CD4-positive, alpha-beta T cell treated with Interleukin-4 for 1 hour (primary cell): ENCODE data around the gene PLEKHG4.

Experiments
- DNase-seq, 2 donors: peaks; one replicate each; pipeline ENCODE4 v3.0.0-alpha.2; 2020 to 2022

The PLEKHG4 gene, protein sequence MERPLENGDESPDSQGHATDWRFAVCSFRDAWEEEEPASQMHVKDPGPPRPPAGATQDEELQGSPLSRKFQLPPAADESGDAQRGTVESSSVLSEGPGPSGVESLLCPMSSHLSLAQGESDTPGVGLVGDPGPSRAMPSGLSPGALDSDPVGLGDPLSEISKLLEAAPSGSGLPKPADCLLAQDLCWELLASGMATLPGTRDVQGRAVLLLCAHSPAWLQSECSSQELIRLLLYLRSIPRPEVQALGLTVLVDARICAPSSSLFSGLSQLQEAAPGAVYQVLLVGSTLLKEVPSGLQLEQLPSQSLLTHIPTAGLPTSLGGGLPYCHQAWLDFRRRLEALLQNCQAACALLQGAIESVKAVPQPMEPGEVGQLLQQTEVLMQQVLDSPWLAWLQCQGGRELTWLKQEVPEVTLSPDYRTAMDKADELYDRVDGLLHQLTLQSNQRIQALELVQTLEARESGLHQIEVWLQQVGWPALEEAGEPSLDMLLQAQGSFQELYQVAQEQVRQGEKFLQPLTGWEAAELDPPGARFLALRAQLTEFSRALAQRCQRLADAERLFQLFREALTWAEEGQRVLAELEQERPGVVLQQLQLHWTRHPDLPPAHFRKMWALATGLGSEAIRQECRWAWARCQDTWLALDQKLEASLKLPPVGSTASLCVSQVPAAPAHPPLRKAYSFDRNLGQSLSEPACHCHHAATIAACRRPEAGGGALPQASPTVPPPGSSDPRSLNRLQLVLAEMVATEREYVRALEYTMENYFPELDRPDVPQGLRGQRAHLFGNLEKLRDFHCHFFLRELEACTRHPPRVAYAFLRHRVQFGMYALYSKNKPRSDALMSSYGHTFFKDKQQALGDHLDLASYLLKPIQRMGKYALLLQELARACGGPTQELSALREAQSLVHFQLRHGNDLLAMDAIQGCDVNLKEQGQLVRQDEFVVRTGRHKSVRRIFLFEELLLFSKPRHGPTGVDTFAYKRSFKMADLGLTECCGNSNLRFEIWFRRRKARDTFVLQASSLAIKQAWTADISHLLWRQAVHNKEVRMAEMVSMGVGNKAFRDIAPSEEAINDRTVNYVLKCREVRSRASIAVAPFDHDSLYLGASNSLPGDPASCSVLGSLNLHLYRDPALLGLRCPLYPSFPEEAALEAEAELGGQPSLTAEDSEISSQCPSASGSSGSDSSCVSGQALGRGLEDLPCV

DNA sequence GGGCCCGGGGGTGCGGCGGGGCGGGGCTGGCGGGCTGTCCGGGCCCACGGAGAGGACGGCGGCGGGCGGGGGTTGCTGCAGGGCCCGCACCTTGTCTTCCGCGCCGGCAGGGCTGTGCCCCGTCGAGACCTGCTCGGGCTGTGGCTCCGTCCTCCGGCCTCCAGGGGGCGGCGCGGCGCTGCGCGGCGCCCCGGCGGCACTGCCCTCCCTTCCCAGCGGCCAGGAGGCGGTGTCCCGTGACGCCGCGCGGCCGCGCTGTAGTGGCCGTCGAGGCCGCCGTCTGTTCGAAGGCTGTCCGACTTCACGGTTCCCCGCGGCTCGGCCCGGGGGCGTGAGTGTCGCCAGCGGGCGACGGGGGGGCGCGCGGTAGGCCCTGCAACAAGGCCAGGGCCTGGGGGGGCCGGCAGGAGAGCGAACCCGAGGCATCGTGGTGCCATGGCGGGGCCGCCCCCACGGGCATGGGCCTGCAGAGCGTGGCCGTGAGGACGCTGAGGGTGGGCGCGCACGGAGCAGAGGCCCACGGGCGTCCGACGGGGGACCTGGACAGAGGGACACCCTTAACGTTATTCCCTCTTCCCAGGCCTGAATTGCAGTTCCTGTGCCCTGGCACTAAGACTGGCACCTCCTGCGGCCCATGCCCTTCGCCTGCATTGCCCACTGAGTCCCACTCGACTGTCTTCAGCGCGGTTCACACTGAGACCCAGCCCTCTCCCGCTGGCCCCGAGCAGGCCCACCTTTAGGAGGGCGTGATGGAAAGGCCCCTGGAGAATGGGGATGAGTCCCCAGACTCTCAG is at the start of gene PLEKHG4:
Gene PLEKHG4 (plus strand): TSS at position 237 of the 794 bp plus-strand sequence. CDS start 513 bp downstream, at position 750.
- peak; percentile 84 to 86 for DNase-seq

DNA sequence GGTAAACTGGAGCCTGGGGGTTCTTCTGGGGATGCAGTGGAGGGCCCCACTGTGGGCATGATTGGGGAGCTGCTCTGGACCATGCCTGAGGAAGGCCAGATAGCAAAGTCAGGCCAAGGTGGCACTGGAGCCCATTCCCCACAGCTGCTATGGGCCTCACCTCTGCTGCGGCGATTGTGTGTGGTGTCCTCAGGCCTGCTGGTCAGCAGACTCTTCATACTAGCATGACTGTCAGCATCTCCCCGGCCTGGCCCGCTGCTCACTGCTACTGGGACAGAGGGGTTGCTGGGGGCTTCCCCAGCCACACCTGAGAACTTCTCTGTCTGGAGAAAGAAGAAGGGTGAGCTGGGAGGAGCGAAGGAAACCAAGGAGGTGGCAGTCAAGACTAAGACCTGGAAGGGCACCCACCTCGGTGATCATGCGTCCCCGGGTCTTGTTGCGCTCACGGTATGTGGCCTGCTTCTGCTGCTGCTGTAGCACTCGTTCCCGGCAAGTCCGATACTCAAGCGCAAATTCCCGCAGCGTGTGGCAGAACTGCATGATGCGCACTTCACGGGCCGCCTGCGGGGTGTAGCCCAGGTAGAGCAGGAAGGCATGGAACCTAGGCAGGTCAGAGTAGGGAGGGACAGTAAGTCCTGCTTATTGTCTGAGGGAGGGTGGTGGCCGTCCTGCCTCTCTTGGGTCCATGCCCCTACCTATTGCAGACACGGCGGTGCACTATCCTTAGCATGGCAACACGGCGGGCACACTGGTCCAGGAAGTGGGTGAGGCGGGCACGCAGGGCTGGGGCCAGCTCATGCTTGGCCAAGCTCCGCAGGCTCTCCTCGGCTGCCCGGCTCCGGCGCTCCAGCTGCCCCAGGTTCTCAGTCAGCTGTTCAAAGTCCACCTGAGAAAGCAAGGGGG is 49.2 kb upstream of the PLEKHG4 start:
- DNase-seq, result no peak

DNA sequence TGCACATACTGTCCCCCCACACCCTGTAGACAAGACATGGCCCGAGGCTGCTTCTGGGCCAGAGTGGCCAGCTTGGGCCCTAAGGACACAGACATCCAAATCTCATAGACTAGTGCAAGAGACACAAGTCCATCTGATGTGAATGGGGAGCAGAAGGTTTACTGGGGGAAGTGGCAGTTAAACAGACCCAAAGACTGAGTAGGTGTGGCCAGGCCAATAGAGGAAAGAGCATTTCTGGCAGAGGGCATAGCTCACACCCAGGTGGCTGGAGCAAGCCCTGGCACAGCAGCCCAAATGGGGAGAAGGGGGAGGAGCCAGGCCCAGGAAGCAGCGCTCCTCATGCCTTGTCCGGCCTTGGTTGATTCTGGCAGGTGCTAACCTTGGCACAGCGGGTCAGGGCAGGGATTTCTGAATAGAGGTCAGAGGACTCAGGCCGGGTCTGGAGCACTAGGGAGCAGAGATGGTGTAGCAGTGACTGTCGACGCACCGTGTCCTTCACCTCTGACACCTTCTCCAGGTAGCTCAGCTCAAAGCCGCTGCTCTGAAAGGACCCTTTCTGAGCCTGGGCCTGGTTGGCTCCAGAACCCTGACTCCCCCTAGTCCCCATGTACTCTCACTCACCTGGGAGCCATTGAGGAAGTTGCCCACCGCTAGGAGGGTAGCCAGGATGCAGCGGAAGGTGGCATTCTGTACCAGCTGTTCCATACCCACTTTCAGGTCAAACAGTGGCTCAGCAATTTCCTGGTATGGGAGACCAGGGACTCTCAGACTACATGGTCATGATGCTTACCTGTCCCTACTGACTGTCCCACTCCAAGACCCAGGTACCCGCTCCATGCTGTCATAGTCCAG is 48.3 kb upstream of the PLEKHG4 start:
- no peak for DNase-seq

DNA sequence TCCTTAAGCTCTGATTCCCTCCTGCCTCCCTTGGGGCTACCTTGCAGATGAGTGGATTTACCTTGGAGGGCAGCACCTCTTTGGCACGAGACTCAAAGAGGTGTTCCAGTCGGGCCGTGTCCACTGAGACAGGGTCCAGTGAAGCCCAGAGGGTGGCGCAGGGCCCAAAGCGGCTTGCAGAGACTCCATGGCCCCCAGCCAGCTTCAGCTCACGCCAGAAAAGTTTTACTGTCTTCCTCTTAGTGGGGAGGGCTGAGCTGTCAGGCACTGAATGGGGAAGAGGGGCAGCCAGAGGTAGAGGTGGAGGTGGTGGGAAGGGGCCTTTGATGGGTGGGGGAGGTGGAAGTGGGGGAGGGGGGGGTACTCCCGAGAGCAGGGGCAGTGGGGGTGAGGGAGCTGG is 45.7 kb upstream of the PLEKHG4 start:
- no peak for DNase-seq

DNA sequence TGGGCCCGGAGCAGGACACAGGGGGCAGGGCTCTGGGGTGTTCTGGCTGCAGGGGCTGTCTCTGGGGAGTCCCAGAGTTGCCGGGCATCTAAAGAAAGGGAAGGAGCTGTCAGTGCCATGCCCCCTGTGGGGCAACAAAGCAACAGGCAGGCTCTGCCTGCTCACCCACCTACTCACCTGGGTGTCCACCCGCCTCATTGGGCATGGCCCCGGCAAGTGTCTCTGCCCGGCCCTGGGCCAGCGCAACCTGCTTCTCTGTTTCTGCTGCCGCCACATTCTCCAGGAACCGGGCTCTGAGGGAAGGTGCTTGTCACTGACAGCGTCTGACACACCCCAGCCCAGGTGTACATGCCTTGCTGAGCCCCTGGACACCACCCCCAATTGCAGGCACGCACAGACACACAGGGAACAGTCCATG is 45.1 kb upstream of the PLEKHG4 start:
- DNase-seq, result no peak

DNA sequence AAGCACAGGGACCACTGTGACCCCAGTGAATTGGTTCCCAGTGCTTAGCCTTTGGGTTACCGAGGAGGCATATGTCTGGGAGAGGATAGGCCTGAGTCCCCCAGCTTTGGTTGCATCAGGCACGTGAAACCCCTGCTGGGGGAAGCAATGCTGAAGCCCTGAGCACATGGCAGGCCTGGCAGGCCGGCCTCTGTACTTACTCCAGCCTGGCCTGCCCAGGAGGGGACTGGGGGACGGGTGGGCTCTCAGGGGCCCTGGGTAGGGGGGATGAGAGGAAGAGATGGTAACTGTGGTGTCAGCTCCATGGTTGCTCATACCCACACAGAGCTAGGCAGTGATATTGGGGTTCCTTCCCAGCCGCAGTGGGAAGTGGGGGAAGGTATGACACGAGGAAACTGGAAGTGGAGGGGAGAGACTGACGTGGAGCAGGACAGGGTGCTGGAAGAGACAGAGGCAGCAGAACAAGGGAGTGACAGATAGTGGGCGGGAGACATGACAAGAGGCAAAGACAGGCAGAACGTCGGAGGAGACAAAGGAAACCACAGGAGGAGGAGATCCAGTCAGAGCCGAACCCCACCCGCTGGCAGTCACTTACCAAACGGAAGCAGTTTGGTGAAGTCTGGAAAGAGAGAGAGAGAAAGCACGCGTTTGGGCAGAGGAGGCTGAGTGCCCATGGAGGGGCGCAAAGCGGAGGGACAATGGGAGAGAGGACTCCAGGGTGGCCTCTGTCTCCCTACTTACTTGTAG is 43.3 kb upstream of the PLEKHG4 start:
- DNase-seq, result peak; percentile 30 to 78

DNA sequence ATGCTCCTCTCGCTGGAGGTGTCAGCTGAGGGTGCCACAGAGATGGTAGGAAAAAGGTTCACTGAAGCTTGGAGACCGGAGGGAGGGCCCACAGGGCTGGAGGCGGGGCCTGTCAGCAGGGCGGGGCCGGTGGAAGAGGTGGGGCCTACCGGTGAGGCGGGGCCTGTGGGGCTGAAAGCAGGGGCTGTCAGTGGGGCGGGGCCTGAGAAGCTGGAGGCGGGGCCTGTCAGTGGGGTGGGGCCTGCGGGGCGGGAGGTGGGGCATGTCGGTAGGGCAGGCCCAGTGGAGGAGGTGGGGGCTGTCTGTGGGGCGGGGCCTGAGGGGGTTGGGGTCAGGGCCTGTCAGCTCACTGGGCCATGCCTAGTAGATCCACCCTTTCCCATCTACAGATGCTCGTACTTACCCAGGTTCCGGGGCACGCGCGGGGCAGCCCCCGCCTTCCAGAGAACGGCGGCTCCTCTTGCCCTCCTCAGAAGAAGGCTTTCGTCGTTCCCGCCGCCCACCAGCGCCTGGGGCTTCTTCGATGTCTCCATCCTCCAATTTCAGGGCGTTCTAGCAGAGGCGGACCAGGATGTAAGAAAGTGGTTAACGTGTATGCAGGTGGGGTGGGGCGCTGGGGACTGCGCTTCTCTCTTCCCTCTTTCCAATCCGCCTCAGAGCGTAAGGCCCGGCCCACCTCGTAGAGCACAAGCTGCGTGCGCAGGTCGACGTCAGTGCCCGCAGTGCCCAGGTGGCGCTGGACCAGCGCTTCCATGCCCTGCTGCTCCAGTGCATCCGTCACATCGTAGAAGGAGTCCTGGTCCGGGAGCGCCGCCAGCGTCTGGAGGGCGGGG is 42.6 kb upstream of the PLEKHG4 start:
- peak; percentile 70 to 87 for DNase-seq

DNA sequence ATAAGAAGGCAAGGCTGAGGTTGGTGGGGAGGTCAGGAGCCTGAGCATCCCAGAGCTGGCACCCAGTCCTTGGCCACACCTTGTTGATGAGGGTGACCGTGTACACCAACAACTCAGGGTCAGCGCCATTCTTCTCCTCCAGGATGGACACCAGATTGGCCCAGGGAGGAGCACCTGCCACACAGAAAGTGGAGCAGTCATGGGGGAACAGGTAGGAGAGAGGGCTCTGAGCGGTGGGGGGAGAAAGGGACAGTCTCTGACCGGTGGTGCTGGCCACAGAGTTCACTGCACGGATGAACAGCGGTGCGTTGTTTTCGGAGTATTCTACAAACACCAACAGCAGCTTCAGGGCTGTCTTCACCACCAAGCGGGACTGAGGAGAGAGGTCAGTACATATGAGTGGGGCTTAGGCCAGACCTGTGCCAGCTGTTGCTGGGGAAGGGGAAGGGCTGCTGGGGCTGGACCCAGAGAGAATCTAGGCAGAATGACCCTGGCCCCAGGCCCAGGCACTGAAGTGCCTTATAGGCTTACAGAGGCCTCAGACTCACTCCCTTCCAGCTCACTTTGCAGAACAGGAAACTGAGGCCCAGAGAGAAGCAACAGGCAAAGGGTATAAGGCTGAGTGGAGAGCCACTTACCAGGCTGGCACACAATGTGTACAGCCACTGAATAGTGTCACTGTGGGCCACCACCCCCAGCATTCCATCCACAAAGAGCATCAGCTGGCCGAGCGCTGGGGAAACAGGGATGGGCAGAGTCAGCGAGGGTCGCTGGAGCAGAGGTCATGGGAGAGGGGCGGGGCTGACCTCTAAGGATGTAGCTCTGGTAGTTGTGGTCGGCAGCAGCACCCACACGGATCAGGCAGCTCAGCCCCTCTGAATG is 41.7 kb upstream of the PLEKHG4 start:
- no peak for DNase-seq

DNA sequence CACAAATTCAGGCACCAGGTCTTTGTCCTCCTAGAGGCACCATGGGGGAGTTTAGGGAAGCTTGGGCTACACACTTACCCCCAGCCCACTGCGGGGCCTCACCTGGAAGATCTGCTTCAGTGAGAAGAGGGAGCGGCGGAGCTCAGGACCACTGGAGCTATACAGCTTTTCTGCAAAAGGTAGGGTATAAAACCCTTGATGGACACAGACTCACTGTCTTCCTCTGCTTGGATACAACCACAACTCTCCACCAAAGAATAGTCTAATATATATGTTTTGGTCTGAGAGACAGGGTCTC is 41.1 kb upstream of the PLEKHG4 start:
- DNase-seq, result no peak

DNA sequence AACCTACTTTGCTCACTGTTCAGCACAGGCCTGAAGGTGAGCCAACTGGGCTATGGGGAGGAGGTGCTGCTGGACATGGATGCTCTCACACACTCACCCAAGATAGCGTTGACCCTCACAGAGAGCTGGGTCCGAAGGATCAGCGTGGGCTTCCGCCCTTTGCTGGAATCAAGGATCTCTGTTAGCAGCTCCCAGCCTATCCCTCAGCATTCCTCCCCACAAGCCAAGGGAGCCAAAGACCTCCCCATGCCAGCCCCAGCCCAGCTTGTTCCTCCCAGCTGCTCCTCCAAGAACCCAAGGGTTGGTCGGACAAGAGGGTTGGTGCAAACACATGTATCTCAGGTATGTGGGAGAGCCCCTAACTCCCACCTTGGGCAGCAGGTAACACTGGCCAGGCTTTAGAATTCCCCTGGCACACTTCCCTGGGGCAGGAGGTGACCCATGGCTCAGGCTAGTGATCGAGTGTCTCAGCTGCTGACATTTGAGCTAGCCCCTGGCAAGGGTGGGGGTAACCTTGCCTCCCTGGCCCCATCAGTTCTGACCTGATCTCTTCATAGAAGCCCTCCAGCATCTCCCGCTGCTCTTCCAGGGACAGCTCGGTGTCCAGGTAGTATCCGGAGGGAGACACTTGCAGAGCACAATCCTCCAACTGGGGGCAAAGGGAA is 40.4 kb upstream of the PLEKHG4 start:
- no peak for DNase-seq

DNA sequence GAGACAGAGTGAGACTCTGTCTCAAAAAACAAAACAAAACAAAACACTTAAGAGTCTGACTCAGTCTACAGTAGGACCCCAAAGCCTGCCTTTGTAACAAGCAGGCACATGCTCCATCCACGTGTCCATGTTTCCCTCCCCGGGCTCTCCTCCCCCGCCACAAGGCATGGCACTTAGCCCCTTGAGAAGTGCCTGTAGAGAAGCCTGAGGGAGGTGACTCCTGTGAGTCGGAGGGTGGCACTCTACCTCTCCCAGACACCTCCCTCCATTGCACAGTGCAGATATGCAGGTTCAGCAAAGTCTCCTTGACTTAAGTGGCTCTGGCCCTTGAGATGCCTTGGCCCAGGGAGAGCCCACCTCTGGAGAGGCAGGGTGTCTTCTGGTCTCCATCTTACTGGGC is 38.8 kb upstream of the PLEKHG4 start:
- DNase-seq, result no peak

DNA sequence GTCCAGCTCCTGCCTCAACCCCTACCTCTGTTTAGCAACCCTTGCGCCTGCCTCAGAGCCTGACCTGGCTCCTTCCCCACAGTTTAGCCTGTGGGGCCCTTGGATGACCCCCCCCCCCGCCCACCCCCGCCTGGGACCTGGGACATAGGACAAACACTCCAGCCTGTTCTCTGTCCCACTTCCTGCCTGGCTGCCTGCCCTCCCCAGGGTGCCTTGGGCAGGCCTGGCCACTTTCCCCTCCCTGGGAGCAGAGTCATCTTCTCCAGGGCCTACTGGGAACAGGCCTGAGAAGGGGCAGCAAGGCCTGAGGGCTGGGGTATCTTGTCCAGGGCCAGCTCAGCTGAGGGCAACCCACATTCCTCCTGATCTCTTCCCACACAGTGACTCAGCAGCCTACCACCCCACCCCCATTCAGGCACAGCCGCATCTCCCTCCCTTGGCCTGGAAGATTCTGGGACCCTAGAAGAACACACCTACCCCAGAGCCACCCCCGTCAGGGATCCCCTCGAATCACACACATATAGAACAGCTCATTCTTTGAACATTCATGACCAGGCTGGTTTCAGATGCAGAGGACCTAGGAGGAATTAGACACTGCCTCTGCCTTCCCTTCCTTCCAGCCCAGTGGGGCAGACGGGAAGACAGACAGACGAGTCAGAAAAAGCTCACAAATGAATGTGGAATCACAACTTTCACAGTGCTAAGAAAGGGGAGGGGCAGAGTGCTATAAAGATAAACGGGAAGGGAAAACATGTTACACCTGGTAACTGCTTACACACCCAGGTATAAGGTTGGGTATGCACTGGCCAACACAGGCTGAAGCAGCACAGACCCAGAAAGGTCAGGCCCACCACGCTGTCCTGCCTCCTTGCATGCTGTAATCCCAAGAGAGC is 38.1 kb upstream of the PLEKHG4 start:
- no peak for DNase-seq

DNA sequence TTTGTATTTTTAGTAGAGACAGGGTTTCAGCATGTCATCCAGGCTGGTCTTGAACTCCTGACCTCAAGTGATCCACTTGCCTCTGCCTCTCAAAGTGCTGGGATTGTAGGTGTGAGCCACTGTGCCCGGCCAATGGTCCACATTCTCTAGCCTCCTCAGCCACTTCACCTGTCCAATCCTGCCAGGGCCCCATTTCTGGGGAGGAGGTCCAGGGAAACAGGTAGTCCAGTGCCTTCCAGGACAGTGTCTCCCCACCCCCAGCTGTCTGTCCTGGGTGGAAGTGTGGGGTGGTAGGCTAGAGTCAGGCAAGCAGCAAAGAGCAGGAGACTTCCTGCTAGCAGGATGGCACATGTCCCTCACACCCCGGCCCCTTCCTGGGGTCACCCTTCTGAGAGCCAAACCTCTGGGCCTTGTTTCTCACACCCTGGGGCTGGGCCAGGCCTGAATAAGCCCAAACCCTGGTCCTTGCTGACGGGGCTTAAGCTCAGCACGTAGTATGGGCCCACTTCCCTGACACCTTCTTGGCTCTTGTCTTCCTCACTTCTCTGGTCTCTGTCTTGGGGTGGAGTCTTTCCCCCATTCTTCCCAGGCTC is 37.1 kb upstream of the PLEKHG4 start:
- no peak for DNase-seq

DNA sequence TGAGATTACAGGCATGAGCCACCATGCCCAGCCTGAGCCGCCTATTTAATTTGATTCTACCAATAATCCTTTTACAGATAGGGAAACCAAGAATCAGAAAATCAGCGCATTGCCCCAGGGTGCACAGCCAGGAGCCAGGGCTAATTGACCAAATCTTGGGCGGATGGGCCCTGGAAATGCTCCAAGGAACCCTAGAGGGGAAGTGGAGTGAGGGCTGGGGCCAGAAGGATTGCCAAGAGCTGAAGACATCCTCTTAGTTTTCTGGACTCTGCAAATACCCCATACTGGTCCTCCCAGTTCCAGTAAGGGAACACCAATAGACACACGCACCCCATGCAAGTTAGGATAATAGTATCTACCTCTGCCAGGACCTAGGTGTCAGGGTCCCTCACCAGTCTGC is 35.9 kb upstream of the PLEKHG4 start:
- no peak for DNase-seq

DNA sequence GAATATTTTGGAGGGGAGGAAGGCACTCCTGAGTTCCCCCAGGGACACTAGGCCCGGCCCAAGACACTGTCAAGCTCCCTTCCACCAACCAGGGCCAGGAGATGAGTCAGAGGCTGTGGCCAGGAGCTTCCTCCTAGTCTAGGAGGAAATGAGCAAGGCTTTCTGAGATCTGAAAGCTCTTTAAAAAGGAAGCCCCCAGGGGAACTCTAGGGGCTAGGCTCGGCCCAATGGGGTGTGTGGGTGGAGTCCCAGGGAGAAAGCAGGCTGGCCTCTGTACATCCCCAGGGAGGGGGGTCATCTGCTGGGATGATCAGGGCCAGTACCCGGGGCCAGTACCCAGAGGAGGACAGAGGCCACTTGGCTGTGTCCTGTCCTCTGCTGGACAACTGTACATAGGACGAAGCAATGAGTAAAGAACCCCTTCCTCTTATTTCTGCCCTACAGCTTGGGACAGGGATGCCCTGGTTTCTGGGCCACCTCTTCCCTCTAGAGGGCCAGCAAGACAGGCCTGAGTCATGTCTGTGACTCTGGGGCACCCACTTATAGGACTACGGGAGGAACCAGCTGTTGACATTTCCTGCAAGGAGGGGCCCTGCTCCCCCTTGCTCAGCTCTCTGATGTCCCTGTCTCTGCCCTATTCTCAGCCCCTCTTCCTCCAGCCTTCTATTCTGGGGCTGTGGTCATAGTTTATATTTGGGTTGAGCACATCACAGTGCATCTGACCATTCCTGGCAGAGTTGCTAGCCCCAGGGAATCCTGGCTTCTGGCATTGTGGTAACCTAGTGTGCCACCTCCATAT is 34.7 kb upstream of the PLEKHG4 start:
- DNase-seq, result peak; percentile 87 to 89
